IMR-90 (cell line): ENCODE results near the gene TECPR2. TPM values are rescaled to one million over a fixed set of nuclear protein-coding genes. Genes with fewer than 3 reads are reported as not detected.

ENCODE experiments used
- ATAC-seq: fragments of 200-7000 bp; cut with Tn5 transposase; 2 replicates; pipeline ENCODE4 v1.9.1; 2020; ENCODE audit warnings: low read depth, mild to moderate bottlenecking, moderate library complexity
- BruUV-seq: library from RNA; stranded (reverse); fragments of 400-500 nt; replicated peaks from 2 replicates; lab custom pipeline; 2021; lab: Mats Ljungman, UMichigan
- CTCF ChIA-PET: fragments of 300-600 bp; formaldehyde crosslinking; extraction: SDS; loops from one replicate; lab custom pipeline; 2021; ENCODE audit warnings: antibody characterized with exemption; lab: Yijun Ruan, JAX
- POLR2A ChIA-PET: fragments of 300-600 bp; sonication (Branson Sonifier 250); formaldehyde crosslinking; loops from one replicate; lab custom pipeline; 2022; ENCODE audit warnings: antibody characterized with exemption; ENCODE audit not compliant: unreplicated experiment; lab: Charles Lee
- DNase-seq: peaks from one replicate; pipeline ENCODE4 v3.0.0; 2013
- H2AFZ ChIP-seq: replicated peaks from 2 replicates; pipeline ENCODE3; 2013; ENCODE audit warnings: low read length, mild to moderate bottlenecking; ENCODE audit not compliant: poor library complexity
- H2AK5ac ChIP-seq: 2 replicates; pipeline ENCODE4 v1.6.1; 2013; ENCODE audit warnings: low read depth, low read length, inconsistent platforms
- H2AK9ac ChIP-seq: replicated peaks from 2 replicates; pipeline ENCODE3; 2013; ENCODE audit warnings: mild to moderate bottlenecking, low read depth, low read length, moderate library complexity; ENCODE audit not compliant: poor library complexity
- H2BK120ac ChIP-seq: 2 replicates; pipeline ENCODE4 v1.6.1; 2013; ENCODE audit warnings: low read depth, low read length, inconsistent platforms
- H2BK15ac ChIP-seq: 3 replicates; pipeline ENCODE4 v1.6.1; 2013; ENCODE audit warnings: low read depth, low read length, inconsistent platforms
- H2BK20ac ChIP-seq: 2 replicates; pipeline ENCODE4 v1.6.1; 2013; ENCODE audit warnings: low read depth, mild to moderate bottlenecking, inconsistent platforms, low read length, moderate library complexity
- H2BK5ac ChIP-seq: 2 replicates; pipeline ENCODE4 v1.6.1; 2013; ENCODE audit warnings: mild to moderate bottlenecking, low read depth, low read length, inconsistent platforms; ENCODE audit not compliant: poor library complexity, severe bottlenecking
- H3K14ac ChIP-seq: replicated peaks from 2 replicates; pipeline ENCODE4 v1.6.1; 2013; ENCODE audit warnings: low read depth, low read length, inconsistent platforms
- H3K18ac ChIP-seq: 2 replicates; pipeline ENCODE4 v1.6.1; 2013; ENCODE audit warnings: low read depth, low read length, control low read depth
- H3K23ac ChIP-seq: 2 replicates; pipeline ENCODE4 v1.6.1; 2013; ENCODE audit warnings: low read depth, low read length, inconsistent platforms
- H3K27ac ChIP-seq: 2 replicates; pipeline ENCODE4 v1.5.1; 2013; ENCODE audit warnings: mild to moderate bottlenecking, control low read depth, low read length; ENCODE audit not compliant: insufficient read depth
- H3K27me3 ChIP-seq: 2 replicates; pipeline ENCODE4 v1.6.1; 2013; ENCODE audit warnings: low read length; ENCODE audit not compliant: control insufficient read depth, insufficient read depth
- H3K36me3 ChIP-seq: 2 replicates; pipeline ENCODE4 v1.6.1; 2013; ENCODE audit warnings: low read length, mixed read lengths; ENCODE audit not compliant: control insufficient read depth, insufficient read depth
- H3K4ac ChIP-seq: 2 replicates; pipeline ENCODE4 v1.6.1; 2013; ENCODE audit warnings: low read depth, low read length, inconsistent platforms
- H3K4me1 ChIP-seq: 2 replicates; pipeline ENCODE4 v1.6.1; 2013; ENCODE audit warnings: low read length, mixed read lengths; ENCODE audit not compliant: control insufficient read depth, insufficient read depth
- H3K4me2 ChIP-seq: 2 replicates; pipeline ENCODE4 v1.6.1; 2013; ENCODE audit warnings: low read depth, mild to moderate bottlenecking, control low read depth, low read length, moderate library complexity
- H3K4me3 ChIP-seq: 2 replicates; pipeline ENCODE4 v1.5.1; 2013; ENCODE audit warnings: low read depth, mild to moderate bottlenecking, control low read depth, low read length, moderate library complexity; ENCODE audit not compliant: insufficient read depth
- H3K56ac ChIP-seq: 2 replicates; pipeline ENCODE4 v1.6.1; 2013; ENCODE audit warnings: low read length, inconsistent platforms; ENCODE audit not compliant: insufficient read depth; ENCODE audit errors: extremely low read depth
- H3K79me1 ChIP-seq, 2 experiments: 2 replicates each; pipeline ENCODE4 v1.6.1; 2013; ENCODE audit warnings: low read length in 2 of 2, inconsistent platforms in 1 of 2, low read depth in 1 of 2
- H3K9ac ChIP-seq: 2 replicates; pipeline ENCODE4 v1.6.1; 2013; ENCODE audit warnings: low read depth, low read length, control low read depth
- H3K9me1 ChIP-seq: 2 replicates; pipeline ENCODE4 v1.6.1; 2013; ENCODE audit warnings: low read length, inconsistent platforms; ENCODE audit not compliant: insufficient read depth
- H3K9me3 ChIP-seq: 2 replicates; pipeline ENCODE4 v1.6.1; 2013; ENCODE audit warnings: low read length; ENCODE audit not compliant: control insufficient read depth, insufficient read depth
- H4K20me1 ChIP-seq: 2 replicates; pipeline ENCODE4 v1.6.1; 2013; ENCODE audit warnings: low read length, inconsistent platforms; ENCODE audit not compliant: insufficient read depth
- H4K5ac ChIP-seq: 2 replicates; pipeline ENCODE4 v1.6.1; 2013; ENCODE audit warnings: mild to moderate bottlenecking, low read depth, low read length, control low read depth
- H4K8ac ChIP-seq, 2 experiments: 2 replicates each; pipeline ENCODE4 v1.6.1; 2013; ENCODE audit warnings: low read depth in 2 of 2, low read length in 2 of 2, control low read depth in 1 of 2, inconsistent platforms in 1 of 2
- H4K91ac ChIP-seq: 2 replicates; pipeline ENCODE4 v1.6.1; 2013; ENCODE audit warnings: low read depth, low read length, inconsistent platforms; ENCODE audit not compliant: insufficient read depth
- BHLHE40 ChIP-seq: fragments of 150-350 bp; IDR thresholded peaks from 2 replicates; pipeline ENCODE4 v1.6.1; 2016; ENCODE audit warnings: mild to moderate bottlenecking, low read depth, low read length
- CHD1 ChIP-seq: IDR thresholded peaks from 2 replicates; pipeline ENCODE4 v1.6.1; 2012; ENCODE audit warnings: low read depth, low read length, improper control_type of control experiment
- FOS ChIP-seq: fragments of 150-350 bp; IDR thresholded peaks from 2 replicates; pipeline ENCODE4 v1.6.1; 2016; ENCODE audit warnings: low read depth, low read length
- MAFK ChIP-seq: IDR thresholded peaks from 2 replicates; pipeline ENCODE4 v1.6.1; 2012; ENCODE audit warnings: low read depth, low read length, improper control_type of control experiment
- RAD21 ChIP-seq: IDR thresholded peaks from 2 replicates; pipeline ENCODE4 v1.6.1; 2012; ENCODE audit warnings: low read length, improper control_type of control experiment
- SMC3 ChIP-seq: fragments of 150-350 bp; IDR thresholded peaks from 2 replicates; pipeline ENCODE4 v1.6.1; 2016; ENCODE audit warnings: low read depth, mild to moderate bottlenecking, antibody characterized with exemption, low read length, moderate library complexity
- WGBS, 2 experiments: methylation state at CpG; one replicate each; pipeline versions ENCODE4 v1.1.5 to v1.1.7; 2013; ENCODE audit warnings: missing lambda C conversion rate in 2 of 2; ENCODE audit not compliant: insufficient read length in 1 of 2; ENCODE audit errors: extremely low coverage in 2 of 2; 5-methylcytosine and 5-hydroxymethylcytosine counted together
- dilution Hi-C: fragments of 300-500 bp; cut with HindIII; formaldehyde crosslinking; loops from one replicate; pipeline ENCODE4 v1.14.3; 2018; ENCODE audit warnings: low sequenced_read_pairs; ENCODE audit not compliant: unreplicated experiment
- in situ Hi-C: fragments of 300-500 bp; cut with MboI; formaldehyde crosslinking; loops from 3 replicates; pipeline ENCODE4 v1.14.3; 2019; ENCODE audit warnings: low sequenced_read_pairs, inconsistent platforms, mixed read lengths
- intact Hi-C: fragments of 100-400 bp; cut with micrococcal nuclease; formaldehyde crosslinking; loops from 2 replicates; pipeline ENCODE4 v1.10.0; 2022
- polyA plus RNA-seq, 3 experiments: library from polyadenylated mRNA; depleted of rRNA; stranded (reverse); fragments of >200 nt; gene quantifications; 2 replicates each; pipeline ENCODE4 v1.2.3, GENCODE V29; 2012; ENCODE audit warnings: low replicate concordance in 1 of 3
- total RNA-seq: library from RNA; depleted of rRNA; stranded (reverse); fragments of >200 nt; gene quantifications from 2 replicates; pipeline ENCODE4 v1.2.3, GENCODE V29; 2012

TECPR2 gene
- total and polyA plus RNA-seq, 2 of the 4 experiments (the other 2 are of a cell fraction): 9.5 to 11.7 TPM

DNA sequence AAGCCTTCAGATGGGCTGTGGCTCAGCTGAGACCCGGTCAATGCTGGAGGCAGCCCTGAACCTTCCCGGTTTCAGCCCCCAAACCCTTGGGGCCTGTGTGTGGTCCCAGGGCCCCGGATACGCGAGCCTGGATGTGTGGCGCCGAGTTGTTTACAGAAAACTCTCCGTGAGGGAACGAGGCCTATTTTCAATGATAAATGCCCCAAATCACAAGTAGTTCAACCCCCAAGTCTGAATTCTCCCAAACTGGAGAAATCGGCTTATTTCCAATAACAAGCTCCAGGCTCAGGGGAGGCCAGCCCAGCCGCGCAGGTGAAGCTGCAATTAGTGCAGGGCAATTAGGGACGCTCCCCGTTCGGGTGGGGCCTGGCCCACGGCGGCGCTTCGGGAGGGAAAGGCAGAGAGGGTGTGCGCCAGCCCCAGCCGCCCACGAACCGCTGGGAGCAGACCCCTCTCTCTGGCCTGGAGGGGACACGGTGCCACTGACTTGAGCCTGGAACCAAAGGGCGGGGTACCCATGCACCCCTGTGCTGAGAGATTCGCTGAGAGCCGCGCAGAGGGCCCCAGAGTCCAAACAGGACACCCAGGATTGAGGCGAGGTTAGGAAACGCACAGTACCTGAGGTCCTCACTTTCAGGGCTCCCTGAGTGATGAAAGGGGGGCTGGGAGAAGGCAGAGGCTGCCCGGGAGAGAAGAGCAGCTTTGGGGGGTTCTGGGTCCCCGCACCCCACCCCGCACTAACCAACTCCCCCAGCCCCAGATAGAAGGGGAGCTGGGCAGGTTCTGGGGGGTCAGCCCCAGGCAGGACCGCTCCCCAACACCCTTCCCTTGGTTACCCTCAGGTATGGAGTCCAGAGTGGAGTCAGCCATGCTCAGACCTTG, 161.1 kb downstream of the TECPR2 start:
- peaks cover 6% of the 10 kb centered on the region; the same call in 1 of the 2 replicates for H3K4me1 ChIP-seq
- no peak overlapping the region for H3K23ac ChIP-seq
- intact Hi-C loops (loop anchor here (1.0 to 5.0 kb wide), 2 partner anchors 68 to 393 kb away; partner anchors contain the start of gene RCOR1), in situ Hi-C loops (no loop called here), dilution Hi-C loops (no loop called here)
- TF ChIP-seq FOS (no peak), MAFK (no peak), SMC3 (no peak), BHLHE40 (no peak), RAD21 (no peak), CHD1 (no peak)
- H2AK5ac ChIP-seq: peak overlapping the region; percentile 60; the same call in 1 of the 2 replicates
- H3K9me3 ChIP-seq: no peaks in the 10 kb centered on the region
- BruUV-seq: no TSS peak
- no peak overlapping the region for H3K27ac ChIP-seq
- peaks cover 0 to 9% of the 10 kb centered on the region in 2 experiments; a peak in 1 of 4 replicates for H3K79me1 ChIP-seq
- H2AFZ ChIP-seq: peak overlapping the region; percentile 91
- peaks cover 3% of the 10 kb centered on the region; the same call in 1 of the 2 replicates for H3K9me1 ChIP-seq
- ChIA-PET CTCF (interaction anchor here (0.7 to 1.3 kb wide), 8 partner anchors 14 to 149 kb away, joined by 3 to 7 read pairs (median 4); partner anchors contain the start of gene ANKRD9), POLR2A (no interaction called here)
- 0 out of 2 replicates have a peak overlapping the region, but pooled peaks have one; percentile 5 for H2BK20ac ChIP-seq
- H4K5ac ChIP-seq: peak overlapping the region; percentile 60
- no peak overlapping the region for H3K18ac ChIP-seq
- peak overlapping the region; percentile 53 to 78 for H4K8ac ChIP-seq
- H2BK5ac ChIP-seq: no peak overlapping the region
- H3K4ac ChIP-seq: peak overlapping the region; percentile 65
- ATAC-seq: no peak
- H3K14ac ChIP-seq: no peak overlapping the region; the same call in 1 of the 2 replicates
- no peak overlapping the region for H2BK15ac ChIP-seq
- no peaks in the 10 kb centered on the region for H3K27me3 ChIP-seq
- no peaks in the 10 kb centered on the region for H3K36me3 ChIP-seq
- H3K56ac ChIP-seq: no peak overlapping the region
- no peaks in the 10 kb centered on the region for H4K20me1 ChIP-seq
- H4K91ac ChIP-seq: peak overlapping the region; percentile 40; the same call in 1 of the 2 replicates
- peak overlapping the region; percentile 42 for H3K4me2 ChIP-seq
- 42% methylated on average over 28 of the region's 34 CpGs; no CpG with 5 or more reads in 1 of the 2 experiments for WGBS, 2 experiments
- DNase-seq: no peak
- H3K9ac ChIP-seq: peak overlapping the region; percentile 28; the same call in 1 of the 2 replicates
- H3K4me3 ChIP-seq: no peak overlapping the region
- no peak overlapping the region; the same call in 1 of the 2 replicates for H2BK120ac ChIP-seq
- H2AK9ac ChIP-seq: peak overlapping the region; percentile 55
